Activated CD4-positive, alpha-beta memory T cell treated with anti-CD3 and anti-CD28 coated beads, Interleukin-2, amount 10 ng/mL, durations not matched to agents 7 days and 5 days (primary cell): ENCODE data around the gene SLX4IP. TPM values are rescaled to one million over a fixed set of nuclear protein-coding genes. Genes with fewer than 3 reads are reported as not detected.

Source experiments
- CTCF ChIA-PET: fragments of 350-600 bp; sonication (Branson Sonifier 250); formaldehyde crosslinking; loops from one replicate; lab custom pipeline; 2021; ENCODE audit warnings: antibody characterized with exemption, inconsistent platforms; lab: Charles Lee
- POLR2A ChIA-PET: fragments of 350-600 bp; sonication (Branson Sonifier 250); formaldehyde crosslinking; loops from one replicate; lab custom pipeline; 2021; ENCODE audit warnings: antibody characterized with exemption; lab: Charles Lee
- DNase-seq: peaks from one replicate; pipeline ENCODE4 v3.0.0-alpha.2; 2020
- H3K27ac Mint-ChIP-seq: one replicate; pipeline ENCODE4 v1.8.0; 2021; ENCODE audit warnings: mild to moderate bottlenecking, mixed read lengths
- H3K27me3 Mint-ChIP-seq: one replicate; pipeline ENCODE4 v1.8.0; 2021; ENCODE audit warnings: mixed read lengths
- H3K36me3 Mint-ChIP-seq: one replicate; pipeline ENCODE4 v1.8.0; 2021; ENCODE audit warnings: low read depth, mixed read lengths
- H3K4me1 Mint-ChIP-seq: one replicate; pipeline ENCODE4 v1.8.0; 2021; ENCODE audit warnings: mixed read lengths
- H3K4me3 Mint-ChIP-seq: one replicate; pipeline ENCODE4 v1.8.0; 2021; ENCODE audit warnings: mild to moderate bottlenecking, mixed read lengths
- H3K9me3 Mint-ChIP-seq: one replicate; pipeline ENCODE4 v1.8.0; 2021; ENCODE audit warnings: mixed read lengths
- total RNA-seq, 2 experiments: library from RNA; stranded (reverse); gene quantifications; one replicate each; pipeline ENCODE4 v1.2.3, GENCODE V29; 2021

SLX4IP gene
- total RNA-seq, 2 experiments from 2014 or later, result 6.2 TPM

DNA sequence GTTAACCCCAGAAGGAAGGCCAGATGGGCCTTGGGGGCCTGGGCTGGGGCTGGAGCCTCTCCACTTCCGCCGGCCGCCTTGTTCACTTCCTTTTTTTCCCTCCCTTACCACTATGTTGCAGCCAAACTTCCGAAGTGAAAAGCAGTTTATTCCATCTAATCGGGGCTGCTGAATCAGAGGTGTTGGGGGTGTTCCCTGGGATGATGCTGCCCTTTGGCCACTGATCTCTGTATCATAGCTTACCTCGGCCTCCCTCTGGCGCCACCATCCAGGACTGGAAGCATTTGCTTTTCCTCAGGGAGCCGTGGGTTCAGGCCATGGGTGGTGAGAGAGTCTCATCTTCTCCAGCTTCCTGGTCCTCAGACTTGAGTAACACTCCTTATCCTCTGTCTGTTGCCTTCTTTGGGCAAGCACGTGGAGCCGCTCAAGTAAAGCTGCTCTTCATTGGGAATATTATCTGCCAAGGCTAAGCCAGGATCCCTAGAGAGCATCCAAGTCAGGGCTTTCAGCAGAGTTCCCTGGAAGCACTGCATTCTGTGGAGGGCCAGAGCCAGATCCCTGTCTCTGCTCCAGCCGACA is 39.6 kb downstream of the SLX4IP start:
- Mint-ChIP-seq H3K9me3 (no peaks in the 10 kb centered on the region), H3K4me3 (no peak overlapping the region), H3K27ac (no peak overlapping the region), H3K27me3 (no peaks in the 10 kb centered on the region), H3K36me3 (no peaks in the 10 kb centered on the region), H3K4me1 (peaks cover 10% of the 10 kb centered on the region)
- ChIA-PET CTCF (interaction anchor here (1.2 kb wide), 1 partner anchor 62 kb away, joined by 4 read pairs; no protein-coding TSS in a partner anchor), POLR2A (no interaction called here)
- no peak for DNase-seq

DNA sequence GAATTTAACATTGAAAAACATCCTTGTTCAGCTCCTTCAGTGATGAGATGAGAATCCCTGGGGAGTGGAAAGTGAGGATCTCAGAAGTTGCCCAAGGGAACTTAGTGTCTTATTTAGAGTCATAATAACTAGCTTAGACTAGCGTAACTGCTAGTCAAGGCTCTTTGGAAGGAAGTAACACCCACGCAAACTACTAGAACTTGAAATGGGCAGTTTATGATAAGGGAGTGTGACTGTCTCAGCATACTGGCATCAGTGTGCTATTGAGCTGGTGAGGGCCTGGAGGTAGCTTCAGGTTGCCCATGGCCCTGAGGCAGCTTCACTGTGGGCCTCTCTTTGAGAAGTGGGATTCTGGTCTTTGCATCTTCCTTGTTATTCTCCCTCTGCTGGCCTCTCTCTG is 40.1 kb downstream of the SLX4IP start:
- peaks cover 10% of the 10 kb centered on the region for H3K4me1 Mint-ChIP-seq
- H3K36me3 Mint-ChIP-seq, result no peaks in the 10 kb centered on the region
- H3K27ac Mint-ChIP-seq, result no peak overlapping the region
- ChIA-PET POLR2A (no interaction called here), CTCF (no interaction called here)
- DNase-seq, result no peak
- H3K4me3 Mint-ChIP-seq, result no peak overlapping the region
- H3K9me3 Mint-ChIP-seq, result no peaks in the 10 kb centered on the region
- no peaks in the 10 kb centered on the region for H3K27me3 Mint-ChIP-seq

DNA sequence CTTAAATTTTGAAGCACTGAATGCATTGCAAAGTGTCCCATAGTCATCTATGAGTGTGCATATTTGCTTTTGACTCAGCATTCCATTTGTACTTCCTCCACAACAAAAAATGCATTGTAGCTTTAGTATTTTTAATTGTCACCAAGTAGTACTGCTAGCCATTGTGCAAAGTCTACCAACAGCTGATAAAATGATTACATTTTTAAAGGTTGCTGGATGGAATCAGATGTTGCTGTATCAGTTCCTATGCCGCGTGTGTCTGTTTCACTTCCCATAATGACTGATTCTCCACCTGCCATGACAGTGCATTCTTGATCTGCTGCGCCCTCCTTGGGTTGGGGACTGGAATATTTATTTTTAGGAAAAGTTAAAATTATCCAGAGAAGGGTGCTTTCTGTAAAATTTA is 41.2 kb downstream of the SLX4IP start:
- H3K9me3 Mint-ChIP-seq, result no peaks in the 10 kb centered on the region
- DNase-seq, result no peak
- no peak overlapping the region for H3K27ac Mint-ChIP-seq
- no peaks in the 10 kb centered on the region for H3K36me3 Mint-ChIP-seq
- no peak overlapping the region for H3K4me3 Mint-ChIP-seq
- peaks cover 10% of the 10 kb centered on the region for H3K4me1 Mint-ChIP-seq
- CTCF ChIA-PET, result no interaction called here
- POLR2A ChIA-PET, result no interaction called here
- H3K27me3 Mint-ChIP-seq, result no peaks in the 10 kb centered on the region

DNA sequence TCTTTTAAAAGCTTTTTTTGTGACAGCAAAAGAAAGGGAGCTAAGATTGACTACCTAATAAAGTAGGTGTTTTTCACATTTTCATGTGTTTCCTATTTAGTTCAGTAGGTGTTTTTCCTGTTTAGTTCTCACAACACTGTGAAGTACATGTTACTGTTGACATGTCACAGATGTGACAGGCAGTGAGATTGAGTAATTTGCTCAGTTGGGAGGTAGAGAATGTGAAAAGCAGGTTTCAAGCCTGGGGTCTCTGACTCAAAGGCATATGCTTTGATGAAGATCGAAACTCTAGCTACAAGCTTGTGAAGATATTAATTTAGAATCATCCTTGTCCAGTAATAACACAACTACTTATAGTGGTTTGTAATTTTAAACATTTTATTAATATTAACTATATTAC is 43.1 kb downstream of the SLX4IP start:
- H3K27me3 Mint-ChIP-seq, result no peaks in the 10 kb centered on the region
- H3K27ac Mint-ChIP-seq, result no peak overlapping the region
- ChIA-PET CTCF (no interaction called here), POLR2A (no interaction called here)
- no peak for DNase-seq
- no peaks in the 10 kb centered on the region for H3K36me3 Mint-ChIP-seq
- H3K4me3 Mint-ChIP-seq, result no peak overlapping the region
- H3K4me1 Mint-ChIP-seq, result peaks cover 10% of the 10 kb centered on the region
- no peaks in the 10 kb centered on the region for H3K9me3 Mint-ChIP-seq

DNA sequence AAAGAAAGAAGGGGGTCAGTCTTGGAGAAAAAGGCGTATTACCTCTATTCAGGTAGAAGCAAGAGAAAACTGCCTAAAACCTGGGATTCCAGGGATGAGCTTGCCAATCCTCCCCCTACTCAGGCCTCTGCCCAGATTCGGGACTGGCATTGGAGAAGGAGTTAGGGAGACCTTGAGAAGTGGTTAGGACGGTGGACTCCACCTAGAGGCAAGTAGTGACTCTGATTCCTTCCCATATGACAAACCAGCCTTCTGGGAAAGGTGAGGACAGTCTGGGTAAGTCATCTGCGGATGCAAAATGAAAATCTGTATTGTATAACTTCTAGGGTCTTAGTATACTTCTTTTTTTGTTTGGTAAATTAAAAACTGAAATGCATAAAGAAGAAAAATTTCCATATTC is 43.8 kb downstream of the SLX4IP start:
- Mint-ChIP-seq H3K27ac (no peak overlapping the region), H3K4me1 (peaks cover 10% of the 10 kb centered on the region), H3K9me3 (no peaks in the 10 kb centered on the region), H3K27me3 (no peaks in the 10 kb centered on the region), H3K4me3 (no peak overlapping the region), H3K36me3 (no peaks in the 10 kb centered on the region)
- POLR2A ChIA-PET, result no interaction called here
- CTCF ChIA-PET, result no interaction called here
- no peak for DNase-seq

DNA sequence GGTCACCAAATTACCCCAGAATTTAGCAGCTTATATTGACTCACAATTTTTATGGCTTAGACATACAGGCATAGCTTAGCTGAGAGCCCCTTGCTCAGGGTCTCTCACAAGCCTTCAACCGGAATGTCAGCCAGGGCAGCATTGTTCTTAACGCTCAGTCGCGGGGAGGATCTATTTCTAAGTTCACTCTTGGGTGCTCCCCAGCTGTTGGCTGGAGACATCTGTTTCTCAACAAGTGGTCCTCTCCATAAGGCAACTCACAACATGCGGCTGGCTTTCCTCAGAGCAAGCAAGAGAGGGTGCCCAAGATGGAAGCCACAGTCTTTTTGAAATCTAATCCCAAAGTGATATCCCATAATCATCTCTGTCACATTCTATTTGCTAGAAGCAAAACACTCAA is 46.6 kb downstream of the SLX4IP start:
- CTCF ChIA-PET, result interaction anchor here (1.6 kb wide), 1 partner anchor 10 kb away, joined by 4 read pairs; no protein-coding TSS in a partner anchor
- Mint-ChIP-seq H3K27ac (no peak overlapping the region), H3K9me3 (no peaks in the 10 kb centered on the region), H3K4me1 (peaks cover 2% of the 10 kb centered on the region), H3K36me3 (no peaks in the 10 kb centered on the region), H3K27me3 (no peaks in the 10 kb centered on the region), H3K4me3 (no peak overlapping the region)
- POLR2A ChIA-PET, result no interaction called here
- DNase-seq, result no peak

DNA sequence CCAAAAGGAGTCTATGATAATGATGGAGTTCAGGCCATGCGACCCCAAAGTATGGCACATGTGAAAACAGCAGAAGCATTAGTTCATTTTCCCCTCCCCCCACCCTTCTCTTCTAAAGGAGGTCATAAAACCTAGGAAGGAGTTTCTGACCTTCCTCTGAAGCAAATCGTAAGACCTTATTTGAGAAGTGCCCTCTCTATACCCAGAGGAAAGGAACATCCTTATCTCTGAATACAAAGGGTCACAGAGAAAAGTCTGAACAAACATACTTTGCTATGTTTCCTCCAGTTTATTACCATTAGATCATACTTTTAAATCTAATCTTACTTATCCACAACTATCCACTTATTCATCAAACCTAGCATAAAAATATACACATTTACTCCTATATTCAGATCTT is 48.6 kb downstream of the SLX4IP start:
- DNase-seq, result no peak
- CTCF ChIA-PET, result no interaction called here
- POLR2A ChIA-PET, result no interaction called here
- Mint-ChIP-seq H3K9me3 (no peaks in the 10 kb centered on the region), H3K36me3 (no peaks in the 10 kb centered on the region), H3K4me3 (no peak overlapping the region), H3K27me3 (no peaks in the 10 kb centered on the region), H3K27ac (no peak overlapping the region), H3K4me1 (peaks cover 2% of the 10 kb centered on the region)

DNA sequence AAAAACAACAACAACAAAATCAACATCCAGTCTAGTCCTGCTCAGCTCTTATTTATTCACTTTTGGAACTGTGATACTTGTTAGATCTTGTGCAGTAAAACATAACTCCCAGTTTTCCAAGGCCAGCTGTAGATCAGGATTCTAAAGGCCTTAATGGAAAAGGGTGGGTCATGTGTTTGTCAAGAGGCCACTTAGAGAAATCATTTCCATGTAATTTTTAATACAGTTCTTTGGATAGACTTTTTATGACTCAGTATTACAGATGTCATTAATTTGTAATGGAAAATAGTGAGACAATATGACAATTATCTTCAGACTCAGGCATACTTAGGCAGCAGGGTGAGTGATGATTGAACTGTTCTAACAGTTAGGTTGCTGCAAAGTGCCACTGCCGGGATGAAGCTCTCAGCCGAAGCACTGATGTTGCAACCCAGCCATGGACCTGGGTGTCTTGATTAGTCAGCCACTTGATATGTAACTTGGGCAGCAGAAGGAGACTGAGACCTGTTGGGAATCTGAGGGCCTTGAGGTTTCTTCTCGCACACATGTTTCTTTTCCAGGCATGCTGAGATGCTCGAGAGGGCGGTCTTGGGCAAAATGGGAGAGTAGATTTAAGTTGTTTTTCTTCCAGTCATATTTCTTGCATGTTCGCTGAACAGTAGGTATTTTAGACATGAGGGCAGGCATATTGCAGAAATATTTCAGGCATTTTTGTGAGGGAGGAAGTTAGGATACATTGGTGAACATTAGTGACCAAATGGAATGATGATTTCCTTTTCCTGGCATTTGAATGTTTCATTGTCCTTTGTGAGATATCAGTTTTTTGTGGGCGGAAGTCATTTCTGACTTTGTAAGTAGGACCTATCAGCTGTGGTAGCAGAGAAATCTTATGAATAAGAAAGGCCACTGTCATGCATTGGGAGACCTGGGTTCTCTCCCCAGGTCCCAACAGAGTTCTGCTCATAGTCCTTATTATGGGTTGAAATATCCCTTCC is 52.3 kb downstream of the SLX4IP start:
- Mint-ChIP-seq H3K27ac (no peak overlapping the region), H3K4me1 (peaks cover 22% of the 10 kb centered on the region), H3K27me3 (no peaks in the 10 kb centered on the region), H3K4me3 (no peak overlapping the region), H3K36me3 (peaks cover 3% of the 10 kb centered on the region), H3K9me3 (no peaks in the 10 kb centered on the region)
- CTCF ChIA-PET, result interaction anchor here (0.6 kb wide), 1 partner anchor 189 kb away, joined by 3 read pairs; no protein-coding TSS in a partner anchor
- DNase-seq, result no peak
- POLR2A ChIA-PET, result no interaction called here

DNA sequence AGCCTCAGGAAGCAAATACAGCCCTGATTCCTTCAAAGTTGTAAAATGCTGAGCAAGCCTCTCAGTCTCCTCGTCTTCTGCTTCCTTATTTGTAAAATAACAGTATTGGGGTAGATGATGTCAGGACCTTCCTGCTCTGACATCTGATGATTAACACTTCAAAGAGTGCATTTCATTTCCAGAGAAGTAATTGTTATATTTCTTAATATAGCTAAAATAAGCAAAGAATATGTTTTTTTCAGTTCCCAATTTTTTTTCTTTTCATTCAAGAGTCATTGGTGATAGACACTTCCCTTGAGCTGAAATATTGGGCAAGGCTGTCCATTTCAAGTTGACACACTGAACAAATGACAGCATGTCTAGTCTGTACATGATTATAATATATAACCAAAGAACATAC is 53.4 kb downstream of the SLX4IP start:
- Mint-ChIP-seq H3K36me3 (peaks cover 3% of the 10 kb centered on the region), H3K4me3 (no peak overlapping the region), H3K4me1 (peaks cover 22% of the 10 kb centered on the region), H3K9me3 (no peaks in the 10 kb centered on the region), H3K27ac (no peak overlapping the region), H3K27me3 (no peaks in the 10 kb centered on the region)
- CTCF ChIA-PET, result no interaction called here
- POLR2A ChIA-PET, result no interaction called here
- no peak for DNase-seq

DNA sequence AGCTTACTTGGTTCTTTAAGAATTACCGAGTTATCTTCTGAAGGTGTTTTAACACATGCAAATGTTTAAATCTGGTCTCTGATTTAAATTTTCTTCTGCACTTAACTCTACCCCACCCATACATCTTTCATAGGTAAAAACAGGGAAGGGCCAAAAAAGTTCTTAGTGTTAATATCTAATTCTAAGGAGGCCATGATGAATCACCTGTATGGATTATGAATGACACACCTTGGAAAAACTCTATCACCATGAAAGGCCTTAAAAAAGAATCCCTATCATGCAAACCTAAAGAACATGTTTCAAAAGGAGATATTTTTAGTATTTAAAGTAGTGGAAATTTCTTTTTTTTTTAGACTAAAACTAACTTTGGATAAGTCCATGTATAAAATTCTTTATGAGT is 54.7 kb downstream of the SLX4IP start:
- H3K27ac Mint-ChIP-seq, result no peak overlapping the region
- peaks cover 26% of the 10 kb centered on the region for H3K4me1 Mint-ChIP-seq
- no peak for DNase-seq
- no peaks in the 10 kb centered on the region for H3K9me3 Mint-ChIP-seq
- ChIA-PET CTCF (no interaction called here), POLR2A (no interaction called here)
- H3K27me3 Mint-ChIP-seq, result no peaks in the 10 kb centered on the region
- H3K4me3 Mint-ChIP-seq, result no peak overlapping the region
- H3K36me3 Mint-ChIP-seq, result peaks cover 3% of the 10 kb centered on the region

DNA sequence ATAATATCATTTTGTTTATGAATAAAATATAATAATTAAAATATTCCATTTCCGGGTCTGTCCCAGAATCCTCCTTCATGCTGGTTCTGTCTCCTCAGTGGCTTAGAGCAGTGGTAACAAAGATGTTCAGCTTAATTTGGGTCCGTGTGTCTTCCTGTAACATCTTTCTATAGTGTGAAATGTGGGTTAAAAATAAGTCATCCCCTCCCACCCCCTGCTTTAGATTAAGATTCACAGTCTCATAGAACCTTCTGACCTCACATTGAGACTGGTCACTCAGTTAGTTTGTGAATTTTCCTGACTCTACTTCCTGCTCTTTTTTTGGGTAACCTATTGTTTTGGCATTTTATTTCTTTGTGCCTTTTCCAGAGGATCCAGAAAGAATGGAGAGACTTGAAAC is 55.2 kb downstream of the SLX4IP start:
- H3K27ac Mint-ChIP-seq, result no peak overlapping the region
- peaks cover 28% of the 10 kb centered on the region for H3K4me1 Mint-ChIP-seq
- H3K27me3 Mint-ChIP-seq, result no peaks in the 10 kb centered on the region
- DNase-seq, result no peak
- H3K9me3 Mint-ChIP-seq, result no peaks in the 10 kb centered on the region
- ChIA-PET POLR2A (no interaction called here), CTCF (no interaction called here)
- no peak overlapping the region for H3K4me3 Mint-ChIP-seq
- H3K36me3 Mint-ChIP-seq, result peaks cover 3% of the 10 kb centered on the region

DNA sequence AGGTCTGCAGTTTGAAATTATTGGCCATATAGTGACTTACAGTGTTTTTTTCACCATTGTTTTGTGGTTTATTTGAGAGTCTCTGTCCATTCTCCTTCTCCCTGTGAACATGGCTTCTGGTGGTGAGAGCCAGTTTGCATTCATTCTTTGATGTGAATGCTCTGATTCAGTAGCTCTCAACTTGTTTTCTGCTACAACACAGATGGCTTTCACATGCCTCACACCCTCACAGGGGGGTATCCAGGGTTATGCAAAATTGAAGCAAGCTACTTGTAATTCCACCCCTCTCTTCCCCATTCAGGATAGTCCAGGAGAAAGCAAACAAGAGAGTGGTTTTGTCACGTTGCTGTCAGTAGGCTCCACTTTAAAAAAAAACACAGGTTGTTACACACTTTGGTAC is 55.6 kb downstream of the SLX4IP start:
- DNase-seq, result no peak
- Mint-ChIP-seq H3K36me3 (peaks cover 3% of the 10 kb centered on the region), H3K4me3 (no peak overlapping the region), H3K9me3 (no peaks in the 10 kb centered on the region), H3K4me1 (peaks cover 32% of the 10 kb centered on the region), H3K27me3 (no peaks in the 10 kb centered on the region), H3K27ac (no peak overlapping the region)
- CTCF ChIA-PET, result no interaction called here
- POLR2A ChIA-PET, result no interaction called here

DNA sequence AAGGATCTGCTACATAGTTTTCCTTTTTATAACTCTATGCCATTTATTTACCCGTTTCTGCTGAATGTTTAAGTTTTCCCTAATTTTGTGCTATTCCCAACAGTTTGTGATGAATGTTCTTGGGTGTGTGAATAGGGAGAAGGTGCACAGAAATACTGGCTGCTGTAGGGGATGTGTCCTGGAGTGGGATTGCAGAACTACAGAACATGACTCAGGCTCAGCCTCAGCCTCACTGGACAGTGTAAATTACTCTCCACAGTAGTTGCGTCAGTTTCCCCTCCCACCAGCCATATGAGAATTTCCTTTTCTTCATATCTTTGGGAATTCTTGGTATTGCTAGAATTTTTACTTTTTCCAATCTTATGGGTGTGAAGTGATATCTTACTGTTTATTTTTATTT is 57.0 kb downstream of the SLX4IP start:
- no peaks in the 10 kb centered on the region for H3K9me3 Mint-ChIP-seq
- no peak for DNase-seq
- H3K4me3 Mint-ChIP-seq, result no peak overlapping the region
- no peak overlapping the region for H3K27ac Mint-ChIP-seq
- peaks cover 40% of the 10 kb centered on the region for H3K4me1 Mint-ChIP-seq
- POLR2A ChIA-PET, result no interaction called here
- H3K27me3 Mint-ChIP-seq, result no peaks in the 10 kb centered on the region
- CTCF ChIA-PET, result no interaction called here
- H3K36me3 Mint-ChIP-seq, result peaks cover 3% of the 10 kb centered on the region
